Transverse colon (tissue), 4 donors: ENCODE measurements around the gene ZDHHC5.

Source experiments
- CTCF ChIP-seq, 5 experiments: fragments of 200-600 bp in 3 of 5; fragments of 450-650 bp in 2 of 5; sonication (generic) in 3 of 5; IDR thresholded peaks; 1 replicate in 2 of 5; 2 replicates in 3 of 5; pipeline ENCODE4 v1.5.1; 2016 to 2017; ENCODE audit warnings: antibody characterized with exemption in 5 of 5, inconsistent platforms in 3 of 5, mild to moderate bottlenecking in 2 of 5, moderate library complexity in 1 of 5
- EP300 ChIP-seq: sonication (generic); formaldehyde crosslinking; IDR thresholded peaks from one replicate; pipeline ENCODE4 v1.6.1; 2017; ENCODE audit warnings: antibody characterized with exemption, low read depth
- POLR2A ChIP-seq: fragments of 450-650 bp; IDR thresholded peaks from one replicate; pipeline ENCODE4 v1.6.1; 2016; ENCODE audit warnings: antibody characterized with exemption, mild to moderate bottlenecking, moderate library complexity
- POLR2AphosphoS5 ChIP-seq, 3 donors: sonication (generic); formaldehyde crosslinking; IDR thresholded peaks; one replicate each; pipeline ENCODE4 v1.6.1; 2016; ENCODE audit warnings: antibody characterized with exemption in 3 of 3

- TF ChIP-seq POLR2A (peak; percentile 87), CTCF (IDR thresholded peaks at IDR 0.05) (peak in 4 of 5 experiments; percentile 28 to 63 (median 48)), EP300 (no peak), POLR2AphosphoS5 (IDR thresholded peaks at IDR 0.05) (peak; percentile 31 to 90 (median 89))
Observed at GRCh38 chr11:57667736-57668433, at the start of gene ZDHHC5.
